ENCODE results near the gene CRIM1.

The CRIM1 gene

DNA sequence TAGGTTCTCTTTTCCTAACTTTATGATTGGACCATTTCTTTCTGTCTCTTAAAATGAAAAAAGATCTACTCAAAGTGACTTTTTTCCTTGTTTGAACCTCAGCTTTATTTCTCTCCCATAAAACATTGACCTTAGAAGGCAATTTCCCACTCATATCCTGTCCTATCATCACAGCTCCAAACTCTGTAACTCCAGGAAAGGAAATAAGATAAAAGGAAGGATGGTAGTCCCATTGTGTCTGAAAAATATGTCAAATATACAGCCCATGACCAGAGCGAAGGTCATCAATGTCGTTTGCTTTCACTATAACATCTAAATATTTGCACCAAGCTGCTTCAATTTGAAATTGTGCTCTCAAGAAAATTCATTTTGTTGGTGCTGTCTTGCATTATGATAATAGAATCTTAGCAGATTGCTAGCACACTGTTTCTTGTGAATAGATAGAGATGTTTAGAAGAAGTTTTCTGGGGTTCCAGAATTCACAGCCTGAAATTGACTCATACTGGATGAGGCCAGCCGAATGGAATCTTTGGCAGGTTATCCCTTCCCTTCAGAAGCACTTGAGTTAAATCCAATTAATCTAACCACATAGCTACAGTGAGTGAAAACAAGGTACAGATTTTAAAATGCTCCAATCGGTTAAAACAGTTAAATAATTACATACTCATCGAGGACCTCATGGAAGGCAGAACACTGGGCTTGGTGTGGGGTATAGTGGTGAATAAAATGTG is 95.1 kb downstream of the CRIM1 start:
- no peak for TF ChIP-seq ZFX (IDR thresholded peaks at IDR 0.05)
- no peak overlapping the region for H3K27ac ChIP-seq

DNA sequence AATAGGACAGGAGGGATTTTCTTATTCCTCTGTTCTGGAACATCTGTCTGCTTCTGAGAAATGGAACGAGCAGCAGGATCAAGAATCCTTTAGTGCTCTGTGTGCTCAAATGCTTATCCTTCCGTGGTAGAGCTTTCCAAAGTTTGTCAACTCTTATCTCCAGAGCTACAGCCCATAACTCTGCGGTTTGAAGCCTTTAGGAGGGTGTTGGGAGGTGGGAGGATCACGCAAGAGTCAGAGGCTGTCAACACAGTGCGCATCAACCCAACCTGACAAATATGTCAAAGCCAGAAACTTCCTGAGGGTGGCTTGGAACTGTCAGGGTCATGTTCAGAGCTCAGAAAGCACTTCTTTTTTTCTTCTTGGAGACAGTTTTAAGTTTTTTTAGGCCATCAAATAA is 95.9 kb downstream of the CRIM1 start:
- H3K27ac ChIP-seq = no peak overlapping the region
- TF ChIP-seq ZFX (IDR thresholded peaks at IDR 0.05) = no peak
- TF ChIP-seq, protein P1, sequence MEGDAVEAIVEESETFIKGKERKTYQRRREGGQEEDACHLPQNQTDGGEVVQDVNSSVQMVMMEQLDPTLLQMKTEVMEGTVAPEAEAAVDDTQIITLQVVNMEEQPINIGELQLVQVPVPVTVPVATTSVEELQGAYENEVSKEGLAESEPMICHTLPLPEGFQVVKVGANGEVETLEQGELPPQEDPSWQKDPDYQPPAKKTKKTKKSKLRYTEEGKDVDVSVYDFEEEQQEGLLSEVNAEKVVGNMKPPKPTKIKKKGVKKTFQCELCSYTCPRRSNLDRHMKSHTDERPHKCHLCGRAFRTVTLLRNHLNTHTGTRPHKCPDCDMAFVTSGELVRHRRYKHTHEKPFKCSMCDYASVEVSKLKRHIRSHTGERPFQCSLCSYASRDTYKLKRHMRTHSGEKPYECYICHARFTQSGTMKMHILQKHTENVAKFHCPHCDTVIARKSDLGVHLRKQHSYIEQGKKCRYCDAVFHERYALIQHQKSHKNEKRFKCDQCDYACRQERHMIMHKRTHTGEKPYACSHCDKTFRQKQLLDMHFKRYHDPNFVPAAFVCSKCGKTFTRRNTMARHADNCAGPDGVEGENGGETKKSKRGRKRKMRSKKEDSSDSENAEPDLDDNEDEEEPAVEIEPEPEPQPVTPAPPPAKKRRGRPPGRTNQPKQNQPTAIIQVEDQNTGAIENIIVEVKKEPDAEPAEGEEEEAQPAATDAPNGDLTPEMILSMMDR (conservative IDR thresholded peaks at IDR 0.05) = no peak

DNA sequence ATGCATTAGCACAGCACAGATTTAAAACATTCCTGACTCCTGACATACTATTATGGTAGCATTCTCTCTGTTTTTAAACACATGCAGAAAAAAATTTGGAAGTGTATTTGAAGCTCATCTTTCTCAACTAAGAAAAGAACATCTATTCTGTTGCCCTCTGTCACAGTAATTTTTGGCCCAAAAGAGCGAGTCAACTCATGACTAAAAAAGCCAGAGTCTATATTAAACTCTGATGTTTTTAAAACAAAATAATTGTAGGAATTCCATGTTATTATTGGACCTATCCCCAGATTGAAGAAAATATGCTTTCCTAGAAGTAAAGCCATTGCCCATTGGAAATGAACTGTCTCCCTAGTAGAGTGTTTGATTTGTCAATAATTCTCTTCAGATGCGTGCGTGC is 96.7 kb downstream of the CRIM1 start:
- TF ChIP-seq, protein P1 (conservative IDR thresholded peaks at IDR 0.05) = no peak
- TF ChIP-seq ZFX (IDR thresholded peaks at IDR 0.05) = no peak
- no peak overlapping the region for H3K27ac ChIP-seq

DNA sequence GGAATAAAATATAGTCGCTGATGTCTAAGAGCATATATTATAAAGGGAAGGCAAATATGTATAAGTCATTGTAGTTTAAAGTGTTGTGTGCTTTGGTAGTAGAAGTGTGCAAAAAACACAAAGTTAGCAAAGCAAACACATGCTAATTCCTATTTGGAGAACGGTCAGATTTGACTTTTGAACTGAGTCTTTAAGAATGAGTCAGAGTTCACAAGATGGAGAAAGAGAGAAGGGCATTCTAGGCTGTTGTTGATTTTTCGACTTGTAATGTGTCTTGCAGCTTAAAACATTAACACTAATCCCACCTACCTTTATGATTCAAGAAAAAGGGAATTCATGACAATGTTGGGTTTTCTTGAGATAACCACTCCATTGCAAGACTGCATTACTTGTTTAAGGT is 98.1 kb downstream of the CRIM1 start:
- TF ChIP-seq, protein P1 (conservative IDR thresholded peaks at IDR 0.05) = no peak
- TF ChIP-seq ZFX (IDR thresholded peaks at IDR 0.05) = no peak
- no peak overlapping the region for H3K27ac ChIP-seq

DNA sequence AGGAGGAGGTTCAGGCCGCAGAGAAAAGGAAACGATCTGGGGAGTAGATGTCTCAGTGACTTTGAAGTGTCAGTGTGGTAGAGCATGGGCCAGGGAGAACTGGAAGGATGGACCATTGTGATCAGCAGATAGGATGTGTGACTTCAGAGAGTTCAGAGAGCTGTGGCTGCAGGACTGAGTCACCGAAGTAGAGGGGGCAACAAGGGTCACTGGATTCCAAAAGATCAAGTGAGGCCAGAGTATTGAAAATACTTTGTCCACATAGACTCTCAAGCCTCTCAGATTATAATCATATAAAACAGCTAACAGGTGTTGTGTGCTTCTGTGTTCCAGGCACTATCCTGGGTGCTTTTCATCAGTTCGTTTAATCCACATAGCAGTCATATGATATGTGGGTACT is 99.4 kb downstream of the CRIM1 start:
- H3K27ac ChIP-seq = no peak overlapping the region
- TF ChIP-seq, protein P1 (conservative IDR thresholded peaks at IDR 0.05) = no peak
- TF ChIP-seq ZFX (IDR thresholded peaks at IDR 0.05) = no peak

DNA sequence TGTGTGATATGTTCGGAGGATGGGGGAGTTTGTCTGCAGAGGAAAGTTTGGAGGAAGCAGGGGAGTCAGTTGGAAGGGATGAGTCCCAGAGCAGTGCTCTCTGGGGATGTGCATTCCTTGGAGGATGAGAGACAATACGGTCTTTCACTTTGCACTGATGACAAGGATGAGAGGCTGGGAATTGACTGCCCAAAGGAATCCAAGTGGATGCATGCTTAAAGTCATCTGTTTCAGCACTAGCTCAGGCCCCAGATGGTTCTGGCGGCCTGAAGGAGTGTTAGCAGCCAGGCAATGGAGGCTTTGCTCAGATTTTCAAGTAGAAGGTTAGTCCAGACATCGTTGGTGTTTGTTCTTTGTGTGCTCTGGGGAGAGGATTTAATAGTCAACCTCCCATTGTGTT is 100.2 kb downstream of the CRIM1 start:
- TF ChIP-seq, protein P1 (conservative IDR thresholded peaks at IDR 0.05) = no peak
- TF ChIP-seq ZFX (IDR thresholded peaks at IDR 0.05) = no peak

DNA sequence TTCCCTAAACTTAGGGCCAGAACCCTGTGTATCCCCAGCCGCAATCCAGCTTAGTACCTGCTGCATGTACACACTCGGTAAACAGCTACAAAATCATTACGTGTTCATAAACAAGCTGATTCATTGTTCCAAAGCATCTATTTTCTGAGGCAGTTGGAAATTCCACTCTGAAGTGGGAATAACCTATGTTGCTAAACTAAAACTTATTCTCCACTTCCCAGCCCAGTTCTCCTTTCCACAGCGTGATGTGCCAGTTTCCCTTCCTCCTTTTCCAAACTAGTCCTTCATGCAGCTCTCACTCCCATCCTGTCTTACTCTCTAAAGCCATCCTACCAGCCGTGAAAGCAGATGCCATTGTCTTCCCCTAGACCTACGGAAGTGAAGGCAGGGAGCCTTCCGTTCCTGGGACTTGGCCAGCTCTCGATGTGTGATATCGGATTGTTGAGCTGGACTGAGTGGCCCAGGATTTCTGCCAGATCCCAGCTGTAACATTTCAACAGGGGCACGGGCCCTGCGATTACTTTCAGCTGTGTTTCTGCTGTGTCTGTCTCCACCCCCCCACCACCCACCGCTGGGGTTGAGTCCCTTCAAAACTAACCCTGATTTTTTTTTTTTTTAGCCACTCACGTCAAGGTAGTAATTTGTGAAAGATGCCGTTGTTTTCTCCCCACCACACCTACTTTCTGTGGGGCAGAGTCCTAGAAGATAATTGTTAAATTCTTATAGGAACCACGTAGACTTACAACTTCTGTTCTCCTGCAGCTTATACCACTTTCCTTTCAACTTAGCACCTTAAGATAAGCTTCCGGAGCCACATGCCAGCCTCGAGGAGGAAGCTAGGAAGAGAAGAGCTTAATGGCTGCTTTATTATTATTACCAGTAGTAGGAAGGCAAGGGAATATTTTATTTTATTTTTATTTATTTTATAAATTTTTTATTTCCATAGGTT is 100.9 kb downstream of the CRIM1 start:
- TF ChIP-seq, protein P1 (conservative IDR thresholded peaks at IDR 0.05) = no peak
- TF ChIP-seq ZFX (IDR thresholded peaks at IDR 0.05) = no peak
- no peak overlapping the region for H3K27ac ChIP-seq

More for the DNA sequence above, 100.2 kb downstream of the CRIM1 start:
- H3K27ac ChIP-seq = no peak overlapping the region

All from C4-2B (cell line).